Smooth muscle cell (in vitro differentiated cells): ENCODE measurements around the gene KIAA1549. TPM values are rescaled to one million over a fixed set of nuclear protein-coding genes. Genes with fewer than 3 reads are reported as not detected.
"Not testable (repeated sequence)": the region's sequence is repeated elsewhere in the genome, so short reads cannot be mapped to it uniquely, and the experiment has no call there.

Experiments used
- DNase-seq: peaks from one replicate; lab custom pipeline; 2025; ENCODE audit not compliant: unreplicated experiment; lab: John Stamatoyannopoulos, UW
- H2AFZ ChIP-seq: fragments of 200-600 bp; sonication (generic); 2 replicates; pipeline ENCODE4 v1.6.0; 2016; ENCODE audit warnings: antibody characterized with exemption, low read depth, mild to moderate bottlenecking
- H3F3A ChIP-seq: fragments of 200-600 bp; sonication (generic); 2 replicates; pipeline ENCODE4 v1.6.0; 2017; ENCODE audit warnings: antibody characterized with exemption, low read depth
- H3K27ac ChIP-seq: fragments of 200-600 bp; sonication (generic); 2 replicates; pipeline ENCODE4 v1.5.1; 2016; ENCODE audit warnings: low read depth, mild to moderate bottlenecking
- H3K27me3 ChIP-seq: fragments of 200-600 bp; sonication (generic); 2 replicates; pipeline ENCODE4 v1.6.1; 2016; ENCODE audit warnings: low read depth, mild to moderate bottlenecking
- H3K36me3 ChIP-seq: fragments of 200-600 bp; sonication (generic); 2 replicates; pipeline ENCODE4 v1.5.1; 2016; ENCODE audit warnings: low read depth
- H3K4me1 ChIP-seq: fragments of 200-600 bp; sonication (generic); 2 replicates; pipeline ENCODE4 v1.5.1; 2016; ENCODE audit warnings: low read depth
- H3K4me2 ChIP-seq: fragments of 200-600 bp; sonication (generic); 2 replicates; pipeline ENCODE4 v1.6.0; 2016; ENCODE audit warnings: mild to moderate bottlenecking
- H3K4me3 ChIP-seq: fragments of 200-600 bp; sonication (generic); 2 replicates; pipeline ENCODE4 v1.5.1; 2016; ENCODE audit warnings: mild to moderate bottlenecking
- H3K79me2 ChIP-seq: fragments of 200-600 bp; sonication (generic); 2 replicates; pipeline ENCODE4 v1.6.0; 2016; ENCODE audit warnings: low read depth, mild to moderate bottlenecking
- H3K9ac ChIP-seq: fragments of 200-600 bp; sonication (generic); 2 replicates; pipeline ENCODE4 v1.6.0; 2016; ENCODE audit warnings: low read depth
- H3K9me3 ChIP-seq: fragments of 200-600 bp; sonication (generic); replicated peaks from 2 replicates; pipeline ENCODE4 v1.5.1; 2016; ENCODE audit warnings: low read depth
- H4K20me1 ChIP-seq: fragments of 200-600 bp; sonication (generic); 2 replicates; pipeline ENCODE4 v1.6.0; 2016; ENCODE audit warnings: low read depth
- WGBS: methylation state at CpG from one replicate; pipeline ENCODE4 v1.1.7; 2016; ENCODE audit warnings: low lambda C conversion rate; 5-methylcytosine and 5-hydroxymethylcytosine counted together
- polyA plus RNA-seq: library from polyadenylated mRNA; unstranded; fragments of >200 nt; fragmentation: Nextera tagmentation; extraction: Ambion mirVana; gene quantifications from 2 replicates; pipeline ENCODE4 v1.2.1, GENCODE V29; 2016
- total RNA-seq: library from RNA; depleted of rRNA; stranded (reverse); fragments of >200 nt; gene quantifications from 2 replicates; pipeline ENCODE4 v1.2.3, GENCODE V29; 2014
- TF ChIP-seq, protein P1 (sequence below): fragments of 200-600 bp; sonication (generic); IDR thresholded peaks from 2 replicates; pipeline ENCODE4 v1.5.1; 2017; ENCODE audit warnings: borderline replicate concordance, mild to moderate bottlenecking, antibody characterized with exemption; ENCODE audit not compliant: insufficient read depth, poor library complexity, severe bottlenecking

KIAA1549 gene
- total and polyA plus RNA-seq, 2 experiments from 2014 or later = 4.1 to 7.1 TPM

DNA sequence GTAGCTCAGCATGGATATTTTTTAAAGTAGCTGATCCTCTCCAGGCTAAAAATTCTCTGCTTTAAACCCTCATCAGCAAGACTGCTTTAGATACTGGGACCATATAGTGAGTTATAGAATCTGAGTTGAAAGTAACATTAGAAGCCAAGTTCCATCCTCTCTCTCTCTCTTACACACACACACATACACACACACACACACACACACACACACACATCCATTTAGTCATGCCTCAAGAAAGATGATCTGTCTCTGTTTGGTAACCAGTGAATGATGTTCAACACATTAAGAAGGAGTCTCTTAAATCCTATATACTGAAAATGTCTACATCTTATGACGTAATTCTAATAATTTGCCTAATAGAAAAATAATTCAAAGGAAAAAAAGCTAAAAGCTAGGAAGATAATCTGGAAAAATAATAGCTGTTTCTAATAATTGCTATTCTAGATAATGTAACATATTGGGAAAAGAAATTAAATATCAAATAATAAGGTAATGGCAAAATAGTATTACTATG lies 166.3 kb downstream of the KIAA1549 start:
- 80% methylated on average over 1 of the region's 1 CpG for WGBS
- TF ChIP-seq, protein P1, sequence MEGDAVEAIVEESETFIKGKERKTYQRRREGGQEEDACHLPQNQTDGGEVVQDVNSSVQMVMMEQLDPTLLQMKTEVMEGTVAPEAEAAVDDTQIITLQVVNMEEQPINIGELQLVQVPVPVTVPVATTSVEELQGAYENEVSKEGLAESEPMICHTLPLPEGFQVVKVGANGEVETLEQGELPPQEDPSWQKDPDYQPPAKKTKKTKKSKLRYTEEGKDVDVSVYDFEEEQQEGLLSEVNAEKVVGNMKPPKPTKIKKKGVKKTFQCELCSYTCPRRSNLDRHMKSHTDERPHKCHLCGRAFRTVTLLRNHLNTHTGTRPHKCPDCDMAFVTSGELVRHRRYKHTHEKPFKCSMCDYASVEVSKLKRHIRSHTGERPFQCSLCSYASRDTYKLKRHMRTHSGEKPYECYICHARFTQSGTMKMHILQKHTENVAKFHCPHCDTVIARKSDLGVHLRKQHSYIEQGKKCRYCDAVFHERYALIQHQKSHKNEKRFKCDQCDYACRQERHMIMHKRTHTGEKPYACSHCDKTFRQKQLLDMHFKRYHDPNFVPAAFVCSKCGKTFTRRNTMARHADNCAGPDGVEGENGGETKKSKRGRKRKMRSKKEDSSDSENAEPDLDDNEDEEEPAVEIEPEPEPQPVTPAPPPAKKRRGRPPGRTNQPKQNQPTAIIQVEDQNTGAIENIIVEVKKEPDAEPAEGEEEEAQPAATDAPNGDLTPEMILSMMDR = no peak

DNA sequence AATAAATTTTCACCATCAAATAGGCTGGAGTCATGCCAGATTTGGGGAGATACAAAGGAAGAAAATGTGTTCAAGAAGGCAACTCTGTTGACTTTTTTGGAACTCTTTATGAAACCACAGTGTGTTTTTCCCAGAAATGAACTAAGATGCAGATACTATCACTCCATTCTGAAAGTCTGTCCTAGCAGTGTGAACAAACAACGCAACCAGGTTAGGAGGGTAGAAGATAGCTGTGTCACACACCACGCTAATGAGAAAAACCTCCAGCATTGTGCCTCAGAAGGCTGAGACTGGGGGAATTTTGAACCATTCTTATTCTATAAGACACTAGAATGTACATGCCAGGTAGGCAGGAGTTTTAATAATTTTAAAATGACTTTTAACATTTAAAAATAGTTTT lies 167.2 kb downstream of the KIAA1549 start:
- Histone ChIP-seq H3F3A (no peaks in the 10 kb centered on the region), H3K4me2 (no peak overlapping the region), H3K79me2 (no peaks in the 10 kb centered on the region), H3K9me3 (no peaks in the 10 kb centered on the region), H2AFZ (no peak overlapping the region), H3K4me3 (no peak overlapping the region), H3K27ac (no peak overlapping the region), H3K36me3 (no peaks in the 10 kb centered on the region), H4K20me1 (no peaks in the 10 kb centered on the region), H3K4me1 (no peaks in the 10 kb centered on the region), H3K27me3 (no peaks in the 10 kb centered on the region), H3K9ac (no peak overlapping the region)
- 84% methylated on average over 2 of the region's 2 CpGs for WGBS
- TF ChIP-seq, protein P1 = no peak
- no peak for DNase-seq

More for the DNA sequence above, 166.3 kb downstream of the KIAA1549 start:
- no peaks in the 10 kb centered on the region for H3K79me2 ChIP-seq
- no peak for DNase-seq
- no peaks in the 10 kb centered on the region for H4K20me1 ChIP-seq
- no peak overlapping the region for H3K4me3 ChIP-seq
- no peak overlapping the region for H2AFZ ChIP-seq
- no peaks in the 10 kb centered on the region for H3K36me3 ChIP-seq
- no peak overlapping the region for H3K4me2 ChIP-seq
- H3K27ac ChIP-seq = no peak overlapping the region
- no peaks in the 10 kb centered on the region for H3K9me3 ChIP-seq
- no peaks in the 10 kb centered on the region for H3K4me1 ChIP-seq
- H3K27me3 ChIP-seq = no peaks in the 10 kb centered on the region
- H3K9ac ChIP-seq = no peak overlapping the region
- no peaks in the 10 kb centered on the region for H3F3A ChIP-seq

DNA sequence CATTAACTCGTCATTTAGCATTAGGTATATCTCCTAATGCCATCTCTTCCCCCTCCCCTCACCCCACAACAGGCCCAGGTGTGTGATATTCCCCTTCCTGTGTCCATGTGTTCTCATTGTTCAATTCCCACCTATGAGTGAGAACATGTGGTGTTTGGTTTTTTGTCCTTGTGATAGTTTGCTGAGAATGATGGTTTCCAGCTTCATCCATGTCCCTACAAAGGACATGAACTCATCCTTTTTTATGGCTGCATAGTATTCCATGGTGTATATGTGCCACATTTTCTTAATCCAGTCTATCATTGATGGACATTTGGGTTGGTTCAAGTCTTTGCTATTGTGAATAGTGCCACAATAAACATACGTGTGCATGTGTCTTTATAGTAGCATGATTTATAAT lies 169.9 kb downstream of the KIAA1549 start:
- not testable (repeated sequence) for H3K4me1 ChIP-seq, H3K79me2 ChIP-seq, H3K27me3 ChIP-seq, H3K4me2 ChIP-seq, H3K4me3 ChIP-seq, H3K9ac ChIP-seq, DNase-seq, H3K36me3 ChIP-seq, H3K9me3 ChIP-seq, H3K27ac ChIP-seq, H3F3A ChIP-seq, H2AFZ ChIP-seq, H4K20me1 ChIP-seq
- WGBS = 85% methylated on average over 2 of the region's 2 CpGs

DNA sequence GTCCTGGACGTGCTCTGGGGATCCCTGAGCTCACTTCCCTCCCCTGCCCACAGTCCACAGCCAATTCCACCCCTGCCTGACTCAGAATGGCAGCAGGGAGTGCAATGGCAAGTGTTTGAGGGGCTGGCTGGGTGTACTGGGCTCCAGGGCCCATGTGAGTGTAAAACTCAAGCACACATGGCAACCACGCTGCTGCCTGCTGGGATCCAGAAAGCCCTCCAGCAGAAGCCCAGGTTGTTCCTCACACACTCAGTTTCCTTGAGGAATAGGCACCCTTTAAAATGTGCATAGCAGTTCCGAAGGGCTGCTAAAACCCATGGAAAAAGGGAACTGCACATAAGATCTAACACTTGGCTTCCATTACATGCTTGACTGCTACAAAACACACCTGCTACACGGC lies 171.8 kb downstream of the KIAA1549 start:
- Histone ChIP-seq H2AFZ (no peak overlapping the region), H3K27ac (no peak overlapping the region), H3K9ac (no peak overlapping the region), H3K27me3 (no peaks in the 10 kb centered on the region), H3K9me3 (no peaks in the 10 kb centered on the region), H3K4me3 (no peak overlapping the region), H3K4me1 (no peaks in the 10 kb centered on the region), H4K20me1 (no peaks in the 10 kb centered on the region), H3F3A (no peaks in the 10 kb centered on the region), H3K4me2 (no peak overlapping the region), H3K79me2 (no peaks in the 10 kb centered on the region), H3K36me3 (no peaks in the 10 kb centered on the region)
- DNase-seq = no peak
- TF ChIP-seq, protein P1 = no peak
- WGBS = 91% methylated on average over 4 of the region's 4 CpGs
